K562 (cell line): ENCODE measurements around the gene PPARD. TPM values are rescaled to one million over a fixed set of nuclear protein-coding genes. Genes with fewer than 3 reads are reported as not detected.

Experiments used
- AFF1 ChIP-seq, 2 experiments: fragments of 450-650 bp; IDR thresholded peaks; 2 replicates each; pipeline ENCODE4 v1.6.1; 2018; ENCODE audit warnings: mild to moderate bottlenecking in 2 of 2, low read depth in 1 of 2; ENCODE audit not compliant: partially characterized antibody in 2 of 2
- AFF4 ChIP-seq: sonication (generic); formaldehyde crosslinking; IDR thresholded peaks from 2 replicates; pipeline ENCODE4 v1.8.0; 2023; ENCODE audit warnings: mild to moderate bottlenecking, missing genetic modification reagents
- MCM5 ChIP-seq: fragments of 450-650 bp; IDR thresholded peaks from 2 replicates; pipeline ENCODE4 v1.6.1; 2016; ENCODE audit warnings: low read depth
- MEF2D ChIP-seq: conservative IDR thresholded peaks from 2 replicates; pipeline ENCODE4 v1.6.1; 2016; ENCODE audit warnings: low read depth, missing genetic modification characterization, missing compliant biosample characterization
- MLX ChIP-seq, 2 experiments: fragments of 450-650 bp in 1 of 2; sonication (generic) in 1 of 2; formaldehyde crosslinking; conservative IDR thresholded peaks; 2 replicates each; pipeline versions ENCODE4 v1.4.0 to v1.8.1; 2020 to 2022; ENCODE audit warnings: mild to moderate bottlenecking in 1 of 2, missing genetic modification reagents in 1 of 2
- NCOA2 ChIP-seq, 2 experiments: fragments of 450-650 bp; IDR thresholded peaks; 2 replicates each; pipeline ENCODE4 v1.6.1; 2018; ENCODE audit warnings: mild to moderate bottlenecking in 2 of 2, moderate library complexity in 1 of 2; ENCODE audit not compliant: partially characterized antibody in 2 of 2
- SMAD2 ChIP-seq: fragments of 150-350 bp; IDR thresholded peaks from 2 replicates; pipeline ENCODE4 v1.6.1; 2014; ENCODE audit warnings: low read depth, mild to moderate bottlenecking, low read length
- SREBF2 ChIP-seq: sonication (generic); formaldehyde crosslinking; IDR thresholded peaks from 2 replicates; pipeline ENCODE4 v1.4.0; 2020; ENCODE audit warnings: mild to moderate bottlenecking, missing genetic modification reagents
- SRSF9 ChIP-seq: fragments of 200-400 bp; formaldehyde crosslinking; IDR thresholded peaks from 2 replicates; pipeline ENCODE4 v1.6.1; 2017; ENCODE audit warnings: low read depth, low read length, borderline replicate concordance
- TEAD4 ChIP-seq, 2 experiments: sonication (generic) in 1 of 2; formaldehyde crosslinking in 1 of 2; IDR thresholded peaks; 2 replicates each; pipeline versions ENCODE4 v1.6.1 to v1.8.0; 2012 to 2022; ENCODE audit warnings: borderline replicate concordance in 1 of 2, inconsistent platforms in 1 of 2, low read length in 1 of 2, mild to moderate bottlenecking in 1 of 2, missing genetic modification reagents in 1 of 2
- ZBTB17 ChIP-seq: fragments of 450-650 bp; formaldehyde crosslinking; IDR thresholded peaks from 2 replicates; pipeline ENCODE4 v1.4.0; 2020; ENCODE audit warnings: mild to moderate bottlenecking
- ZBTB7A ChIP-seq: IDR thresholded peaks from 2 replicates; pipeline ENCODE4 v1.6.1; 2011; ENCODE audit warnings: low read depth, mild to moderate bottlenecking, low read length, moderate library complexity, borderline replicate concordance; ENCODE audit not compliant: control insufficient read depth
- ZFP91 ChIP-seq: sonication (generic); formaldehyde crosslinking; IDR thresholded peaks from 2 replicates; pipeline ENCODE4 v1.8.0; 2022; ENCODE audit warnings: mild to moderate bottlenecking, missing genetic modification reagents
- ZNF511 ChIP-seq: sonication (generic); formaldehyde crosslinking; IDR thresholded peaks from 2 replicates; pipeline ENCODE4 v1.8.0; 2022; ENCODE audit warnings: mild to moderate bottlenecking, missing genetic modification reagents
- polyA plus RNA-seq, 8 experiments: library from polyadenylated mRNA; depleted of rRNA in 4 of 8; stranded (reverse) in 5 of 8; unstranded in 3 of 8; fragments of >200 nt; fragmentation: Nextera tagmentation in 2 of 8; fragmentation: Illumina TruSeq in 1 of 8; extraction: Ambion mirVana in 2 of 8; extraction: Trizol in 1 of 8; gene quantifications; 2 replicates each; pipeline versions ENCODE4 v1.2.1 to v1.2.3, GENCODE V29; 2011 to 2014; ENCODE audit warnings: inconsistent platforms in 1 of 8, missing spikeins in 1 of 8
- total RNA-seq, 7 experiments: library from RNA; depleted of rRNA in 6 of 7; stranded (reverse); fragments of >200 nt in 6 of 7; fragmentation: Illumina TruSeq in 2 of 7; extraction: Trizol in 2 of 7; gene quantifications; 2 replicates each; pipeline versions ENCODE4 v1.2.1 to v1.2.3, GENCODE V29; 2011 to 2021; ENCODE audit warnings: low replicate concordance in 1 of 7

Gene PPARD
- total and polyA plus RNA-seq, 9 of the 15 experiments (the other 6 are each of a cell fraction or from before 2014, with no cell fraction given): 0.14 to 13.2 (median 3.8) TPM

GRCh38 chr6:35297601-35298481 lies 44.5 kb upstream of the PPARD start, which contains the start of gene DEF6 (continued):
- TF ChIP-seq MEF2D (tag) (no peak), AFF4 (CRISPR knock-in tag) (no peak), SREBF2 (no peak), ZBTB17 (CRISPR knock-in tag) (peak; percentile 48; the same call in 1 of the 2 replicates), MLX (CRISPR knock-in tag; conservative IDR thresholded peaks at IDR 0.05) (no peak), ZNF511 (CRISPR knock-in tag) (0 out of 2 replicates have a peak, but pooled peaks have one; percentile 22), SMAD2 (no peak), NCOA2 (IDR thresholded peaks at IDR 0.05; ENCODE audit: partially characterized antibody in 2 of 2) (no peak), ZBTB7A (peak; percentile 85), AFF1 (IDR thresholded peaks at IDR 0.05; ENCODE audit: low read depth in 1 of 2, partially characterized antibody in 2 of 2) (no peak), ZFP91 (peak; percentile 25; the same call in 1 of the 2 replicates), MCM5 (no peak), TEAD4 (IDR thresholded peaks at IDR 0.05; ENCODE audit: low read length) (no peak), TEAD4 (CRISPR knock-in tag; IDR thresholded peaks at IDR 0.05; ENCODE audit: borderline replicate concordance) (no peak), SRSF9 (no peak)
